ENCODE data around the gene FLAD1. TPM values are rescaled to one million over a fixed set of nuclear protein-coding genes. Genes with fewer than 3 reads are reported as not detected.

FLAD1 gene
- total RNA-seq, 2 experiments from 2014 or later = 16.7 to 19.4 TPM

DNA sequence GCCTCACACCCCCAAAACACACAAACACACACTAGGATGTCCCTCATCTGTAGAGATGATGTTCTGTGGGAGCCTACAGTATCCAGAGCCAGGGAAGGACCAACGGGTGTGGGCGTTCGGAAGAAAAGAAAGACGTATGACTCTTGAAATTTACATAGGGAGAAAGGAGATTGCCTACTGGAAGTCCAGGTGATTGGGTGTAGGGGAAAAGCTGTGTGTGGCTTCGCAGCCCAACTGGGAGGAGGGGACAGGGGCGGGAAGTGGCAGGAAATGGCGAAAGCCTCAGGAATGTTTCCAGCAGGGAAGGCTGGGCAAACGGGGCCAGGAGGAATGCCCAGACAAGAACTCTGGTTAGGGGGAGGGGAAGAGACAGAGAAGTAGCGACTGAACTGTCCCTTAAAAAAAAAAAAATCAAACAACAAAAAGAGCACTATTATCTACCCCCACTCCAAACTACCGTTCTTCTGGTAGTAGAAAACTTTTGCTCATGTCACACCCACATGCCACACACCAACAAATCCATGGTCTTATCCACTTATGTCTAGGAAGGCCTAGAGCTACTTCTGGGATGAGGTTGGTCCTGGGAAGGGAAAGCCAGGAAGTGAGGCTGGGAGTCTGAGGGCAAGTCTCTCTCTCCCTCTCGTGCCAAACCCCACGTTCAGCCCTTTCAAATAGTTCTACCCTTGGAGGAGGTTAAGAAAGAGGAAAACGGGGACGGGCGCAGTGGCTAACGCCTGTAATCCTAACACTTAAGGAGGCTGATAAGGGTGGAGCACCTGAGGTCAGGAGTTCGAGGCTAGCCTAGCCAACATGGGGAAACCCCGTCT, 10.4 kb upstream of the FLAD1 start:
- no peak overlapping the region for H3K27ac Mint-ChIP-seq
- Histone ChIP-seq H3K27ac (ENCODE audit: low read depth in 1 of 2, low read length in 2 of 2) (peak overlapping the region; percentile 94 to 99), H3K4me3 (ENCODE audit: low read length) (no peak overlapping the region), H3K27me3 (ENCODE audit: control insufficient read depth in 1 of 2, insufficient read depth in 2 of 2, low read length in 2 of 2) (no peaks in the 10 kb centered on the region), H3K4me1 (ENCODE audit: insufficient read depth, low read length) (peaks cover 58% of the 10 kb centered on the region), H3K36me3 (ENCODE audit: insufficient read depth, low read length) (peaks cover 34% of the 10 kb centered on the region), H3K9me3 (ENCODE audit: control insufficient read depth in 1 of 2, insufficient read depth in 1 of 2, low read length in 2 of 2) (no peaks in the 10 kb centered on the region)
- ATAC-seq (ENCODE audit: poor library complexity) = no peak
- no peaks in the 10 kb centered on the region for H3K27me3 Mint-ChIP-seq
- DNase-seq = peak in 2 of 14 experiments; percentile 40 to 56
- TF ChIP-seq, protein P1, sequence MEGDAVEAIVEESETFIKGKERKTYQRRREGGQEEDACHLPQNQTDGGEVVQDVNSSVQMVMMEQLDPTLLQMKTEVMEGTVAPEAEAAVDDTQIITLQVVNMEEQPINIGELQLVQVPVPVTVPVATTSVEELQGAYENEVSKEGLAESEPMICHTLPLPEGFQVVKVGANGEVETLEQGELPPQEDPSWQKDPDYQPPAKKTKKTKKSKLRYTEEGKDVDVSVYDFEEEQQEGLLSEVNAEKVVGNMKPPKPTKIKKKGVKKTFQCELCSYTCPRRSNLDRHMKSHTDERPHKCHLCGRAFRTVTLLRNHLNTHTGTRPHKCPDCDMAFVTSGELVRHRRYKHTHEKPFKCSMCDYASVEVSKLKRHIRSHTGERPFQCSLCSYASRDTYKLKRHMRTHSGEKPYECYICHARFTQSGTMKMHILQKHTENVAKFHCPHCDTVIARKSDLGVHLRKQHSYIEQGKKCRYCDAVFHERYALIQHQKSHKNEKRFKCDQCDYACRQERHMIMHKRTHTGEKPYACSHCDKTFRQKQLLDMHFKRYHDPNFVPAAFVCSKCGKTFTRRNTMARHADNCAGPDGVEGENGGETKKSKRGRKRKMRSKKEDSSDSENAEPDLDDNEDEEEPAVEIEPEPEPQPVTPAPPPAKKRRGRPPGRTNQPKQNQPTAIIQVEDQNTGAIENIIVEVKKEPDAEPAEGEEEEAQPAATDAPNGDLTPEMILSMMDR (IDR thresholded peaks at IDR 0.05) = no peak
- CTCF ChIA-PET = interaction anchor here (0.7 to 10.7 kb wide), 9 partner anchors 10 to 89 kb away, joined by 3 to 71 read pairs (median 5); partner anchors contain the start of genes PBXIP1 and PYGO2
- H3K4me1 Mint-ChIP-seq (ENCODE audit: low read depth) = peaks cover 30% of the 10 kb centered on the region
- no peak overlapping the region for H3K4me3 Mint-ChIP-seq
- intact Hi-C loops (cut with DNase I, micrococcal nuclease) = loop anchor here in 1 of 2 experiments (2.0 kb wide), 2 partner anchors 16 to 44 kb away; partner anchors contain the start of gene PBXIP1
- no peaks in the 10 kb centered on the region for H3K9me3 Mint-ChIP-seq
- POLR2A ChIA-PET = interaction anchor here (0.7 to 5.6 kb wide), 14 partner anchors 11 to 646 kb away, joined by 3 to 46 read pairs (median 12); partner anchors contain the start of genes ADAM15, FLAD1, PBXIP1 and PMVK
- peaks cover 28% of the 10 kb centered on the region for H3K36me3 Mint-ChIP-seq (ENCODE audit: low read depth)

DNA sequence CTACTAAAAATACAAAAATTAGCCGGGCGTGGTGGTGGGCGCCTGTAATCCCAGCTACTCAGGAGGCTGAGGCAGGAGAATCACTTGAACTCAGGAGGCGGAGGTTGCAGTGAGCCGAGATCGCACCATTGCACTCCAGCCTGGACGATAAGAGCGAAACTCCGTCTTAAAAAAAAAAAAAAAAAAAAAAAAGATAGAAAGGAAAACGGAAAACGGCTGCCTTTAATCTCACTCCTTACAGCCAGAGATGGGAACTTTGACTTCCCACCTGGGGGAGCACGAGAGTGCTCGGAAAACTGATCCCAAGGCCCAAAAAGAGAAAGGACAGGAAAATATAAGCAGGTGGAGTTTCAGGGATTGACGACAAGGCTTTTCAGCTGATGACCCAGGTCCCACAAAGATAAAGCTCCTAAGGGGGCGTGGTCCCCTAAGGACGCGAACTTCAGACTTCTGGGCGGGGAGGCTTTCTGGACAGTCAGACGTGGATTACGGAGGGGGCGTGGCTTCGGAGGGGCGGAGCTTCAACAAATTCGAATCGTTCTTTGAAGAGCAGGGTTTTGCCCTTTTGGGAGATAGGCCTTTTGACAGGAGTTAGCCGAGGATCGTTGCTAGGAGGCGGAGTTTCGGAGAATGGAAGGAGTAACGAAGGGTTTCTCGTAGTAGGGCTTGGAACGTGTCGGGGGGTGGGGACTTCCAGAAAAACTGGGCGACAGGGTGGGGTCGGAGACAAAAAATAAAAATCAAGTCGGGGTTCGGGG, 9.6 kb upstream of the FLAD1 start:
- Mint-ChIP-seq H3K4me1 (ENCODE audit: low read depth) (peaks cover 30% of the 10 kb centered on the region), H3K36me3 (ENCODE audit: low read depth) (peaks cover 20% of the 10 kb centered on the region), H3K27ac (no peak overlapping the region), H3K27me3 (no peaks in the 10 kb centered on the region), H3K9me3 (no peaks in the 10 kb centered on the region), H3K4me3 (no peak overlapping the region)
- TF ChIP-seq, protein P1 (IDR thresholded peaks at IDR 0.05) = peak; percentile 35
- Histone ChIP-seq H3K27ac (ENCODE audit: low read depth in 1 of 2, low read length in 2 of 2) (peak overlapping the region; percentile 94 to 99), H3K4me1 (ENCODE audit: insufficient read depth, low read length) (peaks cover 56% of the 10 kb centered on the region), H3K4me3 (ENCODE audit: low read length) (peak overlapping the region; percentile 81), H3K27me3 (ENCODE audit: control insufficient read depth in 1 of 2, insufficient read depth in 2 of 2, low read length in 2 of 2) (no peaks in the 10 kb centered on the region), H3K36me3 (ENCODE audit: insufficient read depth, low read length) (peaks cover 26% of the 10 kb centered on the region), H3K9me3 (ENCODE audit: control insufficient read depth in 1 of 2, insufficient read depth in 1 of 2, low read length in 2 of 2) (no peaks in the 10 kb centered on the region)
- intact Hi-C loops (cut with DNase I, micrococcal nuclease) = loop anchor here (1.0 to 2.0 kb wide), 7 partner anchors 17 to 44 kb away; partner anchors contain the start of genes PBXIP1 (in 1 of the 2) and PMVK (in 1 of the 2)
- ChIA-PET CTCF (interaction anchor here (0.7 to 10.7 kb wide), 12 partner anchors 11 to 639 kb away, joined by 3 to 71 read pairs (median 4); partner anchors contain the start of genes PBXIP1, PMVK and PYGO2), POLR2A (interaction anchor here (0.7 to 5.6 kb wide), 19 partner anchors 9 to 647 kb away, joined by 3 to 46 read pairs (median 6); partner anchors contain the start of genes ADAM15, FLAD1, PBXIP1 and PMVK)
- DNase-seq (peak; percentile 81 to 95 (median 87)), ATAC-seq (ENCODE audit: poor library complexity) (peak; percentile 4)

Data from CD4-positive, alpha-beta T cell (primary cell).